Mucosa of descending colon (tissue), 3 donors: ENCODE measurements around the gene OR6K6. TPM values are rescaled to one million over a fixed set of nuclear protein-coding genes. Genes with fewer than 3 reads are reported as not detected.

Experiments
- ATAC-seq: fragments of 200-7000 bp; cut with Tn5 transposase; one replicate; pipeline ENCODE4 v1.9.1; 2020; ENCODE audit warnings: mild to moderate bottlenecking, moderate library complexity
- DNase-seq, 3 donors: peaks; one replicate each; pipeline ENCODE4 v3.0.0-alpha.2; 2020
- H3K36me3 ChIP-seq: fragments of 200-600 bp; one replicate; pipeline ENCODE4 v1.8.0; 2021; ENCODE audit warnings: low read depth, mild to moderate bottlenecking
- H3K4me1 ChIP-seq: fragments of 200-600 bp; one replicate; pipeline ENCODE4 v1.8.0; 2021; ENCODE audit warnings: low read depth, mild to moderate bottlenecking
- H3K4me3 ChIP-seq: fragments of 200-600 bp; one replicate; pipeline ENCODE4 v1.8.0; 2021; ENCODE audit warnings: mild to moderate bottlenecking
- H3K9me3 ChIP-seq: fragments of 200-600 bp; one replicate; pipeline ENCODE4 v1.8.0; 2021; ENCODE audit warnings: mild to moderate bottlenecking
- intact Hi-C, 2 donors: fragments of 100-400 bp; cut with DNase I in 1 of 2; cut with micrococcal nuclease in 1 of 2; formaldehyde crosslinking; loops; one replicate each; pipeline versions ENCODE4 v1.11.0 to v1.11.1; 2022; cut with DNase I, micrococcal nuclease
- total RNA-seq, 3 donors: library from RNA; stranded (reverse); fragmentation: NEBNext Ultra II Directional in 2 of 3; extraction: Animal tissue kit (Norgen Biotek cat#: 25700) in 2 of 3; gene quantifications; one replicate each; pipeline versions ENCODE4 v1.2.1 to v1.2.4, GENCODE V29; 2021 to 2023
- TF ChIP-seq, protein P1 (sequence below): fragments of 200-600 bp; IDR thresholded peaks from one replicate; pipeline ENCODE4 v1.8.0; 2022; ENCODE audit warnings: antibody characterized with exemption, mild to moderate bottlenecking
- donor health status: DM: no; HTN: no; CAD: no; lungs with moderate emphysema.
- donor health status: DM: no; HTN: no; CAD: no.
- donor health status: DM: no; HTN: yes; CAD: no.

The OR6K6 gene
- total RNA-seq, 3 donors from 2014 or later, result not detected

DNA sequence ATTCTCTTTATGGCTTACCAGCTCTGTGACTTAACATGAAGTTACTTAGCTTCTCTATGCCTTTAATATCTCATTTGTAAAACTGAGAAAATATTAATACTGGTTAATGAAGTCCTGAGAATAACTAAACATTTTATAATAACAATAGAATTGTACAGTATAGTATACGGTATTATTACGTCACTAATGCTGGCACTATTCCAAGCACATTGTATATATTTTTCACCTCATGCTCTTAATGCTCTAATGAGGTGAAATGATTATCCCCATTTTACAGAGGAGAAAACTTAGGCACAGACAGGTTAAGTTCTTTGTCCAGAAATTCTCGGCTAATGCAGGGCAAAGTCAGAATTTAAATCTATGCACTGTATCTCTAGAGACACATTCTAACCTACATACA, 34.9 kb upstream of the OR6K6 start:
- Histone ChIP-seq H3K36me3 (no peaks in the 10 kb centered on the region), H3K4me1 (no peaks in the 10 kb centered on the region), H3K9me3 (no peaks in the 10 kb centered on the region), H3K4me3 (no peak overlapping the region)
- ATAC-seq, result no peak
- TF ChIP-seq, protein P1, sequence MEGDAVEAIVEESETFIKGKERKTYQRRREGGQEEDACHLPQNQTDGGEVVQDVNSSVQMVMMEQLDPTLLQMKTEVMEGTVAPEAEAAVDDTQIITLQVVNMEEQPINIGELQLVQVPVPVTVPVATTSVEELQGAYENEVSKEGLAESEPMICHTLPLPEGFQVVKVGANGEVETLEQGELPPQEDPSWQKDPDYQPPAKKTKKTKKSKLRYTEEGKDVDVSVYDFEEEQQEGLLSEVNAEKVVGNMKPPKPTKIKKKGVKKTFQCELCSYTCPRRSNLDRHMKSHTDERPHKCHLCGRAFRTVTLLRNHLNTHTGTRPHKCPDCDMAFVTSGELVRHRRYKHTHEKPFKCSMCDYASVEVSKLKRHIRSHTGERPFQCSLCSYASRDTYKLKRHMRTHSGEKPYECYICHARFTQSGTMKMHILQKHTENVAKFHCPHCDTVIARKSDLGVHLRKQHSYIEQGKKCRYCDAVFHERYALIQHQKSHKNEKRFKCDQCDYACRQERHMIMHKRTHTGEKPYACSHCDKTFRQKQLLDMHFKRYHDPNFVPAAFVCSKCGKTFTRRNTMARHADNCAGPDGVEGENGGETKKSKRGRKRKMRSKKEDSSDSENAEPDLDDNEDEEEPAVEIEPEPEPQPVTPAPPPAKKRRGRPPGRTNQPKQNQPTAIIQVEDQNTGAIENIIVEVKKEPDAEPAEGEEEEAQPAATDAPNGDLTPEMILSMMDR, result no peak
- DNase-seq, result no peak
- intact Hi-C loops, result no loop called here

DNA sequence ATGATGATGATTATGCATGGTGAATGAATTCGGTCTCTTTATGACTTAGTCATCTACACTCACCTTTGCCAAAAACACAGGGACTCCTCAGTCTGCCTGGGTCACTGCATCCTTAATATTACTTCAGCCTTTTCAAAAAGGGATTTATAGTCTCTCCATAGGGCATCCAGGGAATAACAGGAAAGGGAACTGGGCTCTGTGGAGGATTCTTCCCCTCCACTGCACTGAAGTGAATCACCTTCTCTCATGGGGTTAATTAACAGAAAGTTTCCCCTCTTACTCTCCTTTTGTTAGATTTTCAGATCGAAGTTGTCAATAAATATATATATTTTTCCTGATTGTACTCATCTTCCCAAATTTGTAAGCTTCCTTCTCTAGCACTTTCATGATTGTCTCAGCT, 33.9 kb upstream of the OR6K6 start, which contains the start of gene OR6K3:
TSS of gene OR6K3 (minus strand) at position 101 of the 400 bp plus-strand sequence. CDS start 2,605 bp downstream, outside the sequence.
- ATAC-seq, result no peak
- Histone ChIP-seq H3K4me3 (no peak within 1 kb of the TSS), H3K9me3 (no peaks in the 10 kb centered on the region), H3K4me1 (no peaks in the 10 kb centered on the region), H3K36me3 (no peaks in the 10 kb centered on the region)
- intact Hi-C loops, result no loop called here
- TF ChIP-seq, protein P1, result no peak
- DNase-seq, result no peak

DNA sequence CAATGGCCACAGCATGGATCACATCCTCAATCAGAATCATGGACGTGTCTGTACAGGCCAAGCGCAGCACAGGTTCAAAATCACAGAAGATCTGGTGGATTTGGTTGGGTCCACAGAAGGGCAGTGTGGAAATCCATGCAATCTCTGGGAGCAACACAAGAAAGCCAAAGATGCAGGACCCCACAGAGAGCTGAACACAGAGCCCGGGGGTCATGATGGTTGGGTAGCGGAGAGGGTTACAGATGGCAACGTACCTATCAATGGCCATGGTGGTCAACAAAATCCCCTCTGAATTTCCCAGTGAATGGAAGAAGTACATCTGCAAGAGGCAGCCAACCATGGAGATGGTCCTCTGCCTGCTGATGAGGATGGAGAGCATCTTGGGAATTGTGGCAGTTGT, 30.1 kb upstream of the OR6K6 start:
- TF ChIP-seq, protein P1, result no peak
- ATAC-seq (no peak), DNase-seq (no peak)
- intact Hi-C loops, result no loop called here
- no peak overlapping the region for H3K4me3 ChIP-seq
- H3K9me3 ChIP-seq, result no peaks in the 10 kb centered on the region
- no peaks in the 10 kb centered on the region for H3K4me1 ChIP-seq
- no peaks in the 10 kb centered on the region for H3K36me3 ChIP-seq

DNA sequence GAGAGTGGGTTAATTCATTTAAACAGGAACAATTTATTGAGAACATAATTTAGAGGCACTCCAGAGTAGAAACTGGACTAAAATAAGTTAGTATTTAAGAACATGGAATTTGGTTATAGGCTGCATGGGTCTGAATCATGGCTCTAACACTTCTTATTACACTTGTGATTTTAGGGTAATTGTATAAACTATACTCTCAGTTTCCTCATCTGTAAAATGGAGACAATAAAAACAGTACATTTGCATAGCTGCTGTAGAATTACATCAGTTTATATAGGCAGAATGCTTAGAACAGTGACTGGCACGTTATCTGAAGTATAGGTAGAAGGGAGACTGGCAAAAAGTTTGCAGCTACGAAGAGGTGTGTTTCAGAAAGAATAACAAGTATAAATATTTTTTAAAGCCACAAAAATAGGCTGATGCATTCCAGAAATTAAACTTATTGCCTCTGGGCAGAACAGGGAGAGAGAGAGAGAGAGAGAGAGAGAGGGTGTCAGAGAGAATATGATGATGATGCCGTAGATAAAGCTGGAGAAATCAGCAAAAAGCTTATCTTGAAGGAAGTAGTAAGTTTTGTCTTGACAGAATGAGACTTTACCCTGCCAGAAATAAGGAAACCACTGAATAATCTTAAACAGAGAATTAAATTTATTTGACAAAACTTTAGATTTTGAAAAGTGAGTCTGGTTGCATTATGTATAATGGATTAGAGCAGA, 25.9 kb upstream of the OR6K6 start:
- Histone ChIP-seq H3K9me3 (no peaks in the 10 kb centered on the region), H3K4me3 (no peak overlapping the region), H3K36me3 (no peaks in the 10 kb centered on the region), H3K4me1 (no peaks in the 10 kb centered on the region)
- ATAC-seq (no peak), DNase-seq (no peak)
- intact Hi-C loops, result no loop called here
- TF ChIP-seq, protein P1, result no peak

DNA sequence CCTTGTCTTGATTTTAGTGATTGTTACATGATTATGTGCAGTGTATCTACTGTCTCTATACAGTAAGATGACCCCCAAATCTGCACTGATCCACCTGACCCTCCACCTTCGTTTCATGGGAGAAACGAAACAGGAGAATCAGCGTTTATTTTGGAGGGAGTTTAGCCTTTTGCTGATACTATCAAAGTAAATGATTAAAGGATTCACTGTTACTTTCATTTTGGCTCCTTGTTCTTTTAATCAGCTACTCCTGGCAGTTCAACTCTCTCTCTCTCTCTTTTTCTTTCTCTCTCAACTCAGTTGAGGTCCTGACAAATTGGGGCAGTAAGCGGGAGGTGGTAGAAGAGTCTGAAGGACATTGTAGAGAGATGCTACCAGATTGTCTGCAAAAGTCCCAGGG, 24.1 kb upstream of the OR6K6 start:
- TF ChIP-seq, protein P1, result no peak
- H3K4me1 ChIP-seq, result no peaks in the 10 kb centered on the region
- intact Hi-C loops, result no loop called here
- no peaks in the 10 kb centered on the region for H3K36me3 ChIP-seq
- no peak overlapping the region for H3K4me3 ChIP-seq
- ATAC-seq (no peak), DNase-seq (no peak)
- H3K9me3 ChIP-seq, result no peaks in the 10 kb centered on the region
